ENCODE data around the gene CLDN8. TPM values are rescaled to one million over a fixed set of nuclear protein-coding genes. Genes with fewer than 3 reads are reported as not detected.

CLDN8 gene
- total RNA-seq, 2 experiments from 2014 or later: not detected

GRCh38 chr21:30193201-30193600 lies 22.7 kb downstream of the CLDN8 start:
- Mint-ChIP-seq H3K27ac (no peak overlapping the region), H3K36me3 (ENCODE audit: low read depth) (no peaks in the 10 kb centered on the region), H3K27me3 (no peaks in the 10 kb centered on the region), H3K9me3 (no peaks in the 10 kb centered on the region), H3K4me1 (ENCODE audit: low read depth) (no peaks in the 10 kb centered on the region), H3K4me3 (no peak overlapping the region)
- no peak for TF ChIP-seq CTCF (IDR thresholded peaks at IDR 0.05)
- DNase-seq (no peak), ATAC-seq (no peak)
- intact Hi-C loops (cut with micrococcal nuclease): loop anchor here (10.0 kb wide), 1 partner anchor 148 kb away; no protein-coding TSS in a partner anchor
- ChIA-PET POLR2A (no interaction called here), CTCF (no interaction called here)

DNA sequence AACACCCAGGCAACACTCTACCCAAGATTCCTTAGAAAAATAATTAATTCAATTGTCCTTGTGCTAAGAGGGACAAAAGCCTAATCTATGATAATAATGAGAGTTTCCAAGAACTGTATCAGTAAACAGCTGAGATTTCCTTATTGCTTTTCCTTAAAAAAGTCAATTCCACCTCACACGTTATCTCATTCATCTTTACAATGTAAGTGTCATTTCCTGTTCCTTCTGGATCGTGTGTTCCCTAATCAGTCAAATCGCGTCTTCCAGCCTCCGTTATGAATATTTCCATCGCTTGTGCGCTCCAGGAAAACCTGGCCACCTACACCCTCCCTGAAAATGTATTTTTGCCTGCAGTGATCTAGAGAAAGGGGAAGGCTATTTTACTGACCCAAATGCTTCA lies 25.3 kb downstream of the CLDN8 start:
- H3K27ac Mint-ChIP-seq: no peak overlapping the region
- CTCF ChIA-PET: no interaction called here
- no peak for ATAC-seq
- H3K36me3 Mint-ChIP-seq (ENCODE audit: low read depth): no peaks in the 10 kb centered on the region
- intact Hi-C loops (cut with micrococcal nuclease): loop anchor here (10.0 kb wide), 1 partner anchor 146 kb away; no protein-coding TSS in a partner anchor
- no peaks in the 10 kb centered on the region for H3K27me3 Mint-ChIP-seq
- H3K4me3 Mint-ChIP-seq: no peak overlapping the region
- no peak for TF ChIP-seq CTCF (IDR thresholded peaks at IDR 0.05)
- H3K9me3 Mint-ChIP-seq: no peaks in the 10 kb centered on the region
- POLR2A ChIA-PET: no interaction called here
- DNase-seq: no peak
- H3K4me1 Mint-ChIP-seq (ENCODE audit: low read depth): no peaks in the 10 kb centered on the region

GRCh38 chr21:30189773-30190172 lies 26.1 kb downstream of the CLDN8 start:
- no peak overlapping the region for H3K27ac Mint-ChIP-seq
- H3K4me3 Mint-ChIP-seq: no peak overlapping the region
- CTCF ChIA-PET: no interaction called here
- H3K36me3 Mint-ChIP-seq (ENCODE audit: low read depth): no peaks in the 10 kb centered on the region
- H3K9me3 Mint-ChIP-seq: no peaks in the 10 kb centered on the region
- POLR2A ChIA-PET: no interaction called here
- no peaks in the 10 kb centered on the region for H3K27me3 Mint-ChIP-seq
- no peaks in the 10 kb centered on the region for H3K4me1 Mint-ChIP-seq (ENCODE audit: low read depth)
- DNase-seq: no peak
- no peak for ATAC-seq
- intact Hi-C loops (cut with micrococcal nuclease): loop anchor here (10.0 kb wide), 1 partner anchor 145 kb away; no protein-coding TSS in a partner anchor
- no peak for TF ChIP-seq CTCF (IDR thresholded peaks at IDR 0.05)

GRCh38 chr21:30186242-30186641 lies 29.7 kb downstream of the CLDN8 start:
- intact Hi-C loops (cut with micrococcal nuclease): no loop called here
- ChIA-PET CTCF (no interaction called here), POLR2A (no interaction called here)
- Mint-ChIP-seq H3K27me3 (peaks cover 3% of the 10 kb centered on the region), H3K36me3 (ENCODE audit: low read depth) (no peaks in the 10 kb centered on the region), H3K4me3 (no peak overlapping the region), H3K4me1 (ENCODE audit: low read depth) (no peaks in the 10 kb centered on the region), H3K27ac (no peak overlapping the region), H3K9me3 (no peaks in the 10 kb centered on the region)
- no peak for TF ChIP-seq CTCF (IDR thresholded peaks at IDR 0.05)
- no peak for DNase-seq
- no peak for ATAC-seq

DNA sequence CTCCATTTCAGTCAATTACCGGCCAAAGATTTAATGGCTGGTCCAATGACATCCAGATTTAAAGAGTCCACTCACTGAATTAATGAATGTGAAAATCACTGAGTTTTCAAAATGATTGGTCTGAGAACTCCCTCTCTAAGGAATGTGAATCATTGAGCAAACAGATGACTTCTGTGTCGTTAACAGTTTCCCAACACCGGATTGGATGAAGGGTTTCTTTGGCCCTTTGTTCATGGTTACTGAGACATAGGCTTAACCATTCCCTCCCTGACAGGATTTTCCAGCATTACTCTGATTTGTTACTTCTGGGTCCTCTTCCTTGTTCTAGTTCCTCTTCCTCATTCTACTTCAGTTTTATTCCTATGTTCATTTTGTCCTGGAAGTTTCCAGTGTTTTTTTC lies 47.8 kb downstream of the CLDN8 start:
- CTCF ChIA-PET: no interaction called here
- H3K4me1 Mint-ChIP-seq (ENCODE audit: low read depth): no peaks in the 10 kb centered on the region
- peaks cover 2% of the 10 kb centered on the region for H3K27me3 Mint-ChIP-seq
- DNase-seq (no peak), ATAC-seq (no peak)
- no peak for TF ChIP-seq CTCF (IDR thresholded peaks at IDR 0.05)
- H3K4me3 Mint-ChIP-seq: no peak overlapping the region
- H3K36me3 Mint-ChIP-seq (ENCODE audit: low read depth): no peaks in the 10 kb centered on the region
- H3K27ac Mint-ChIP-seq: no peak overlapping the region
- POLR2A ChIA-PET: no interaction called here
- no peaks in the 10 kb centered on the region for H3K9me3 Mint-ChIP-seq
- intact Hi-C loops (cut with micrococcal nuclease): no loop called here
